HUES48 (cell line): Measurements from ENCODE around the gene BCDIN3D.

Source experiments
- H3K27ac ChIP-seq: one replicate; pipeline ENCODE4 v1.7.0; 2013; ENCODE audit warnings: low read depth, low read length, inconsistent platforms
- H3K27me3 ChIP-seq: 2 replicates; pipeline ENCODE4 v1.6.1; 2013; ENCODE audit warnings: mild to moderate bottlenecking, low read length; ENCODE audit not compliant: control insufficient read depth, insufficient read depth
- H3K36me3 ChIP-seq: 2 replicates; pipeline ENCODE4 v1.6.1; 2013; ENCODE audit warnings: low read length; ENCODE audit not compliant: control insufficient read depth, insufficient read depth
- H3K4me1 ChIP-seq: 2 replicates; pipeline ENCODE4 v1.6.1; 2013; ENCODE audit warnings: mild to moderate bottlenecking, low read length; ENCODE audit not compliant: control insufficient read depth, insufficient read depth
- H3K4me3 ChIP-seq: 2 replicates; pipeline ENCODE4 v1.5.1; 2013; ENCODE audit warnings: mild to moderate bottlenecking, low read depth, low read length
- H3K9ac ChIP-seq: 2 replicates; pipeline ENCODE4 v1.6.1; 2013; ENCODE audit warnings: mild to moderate bottlenecking, low read depth, low read length, moderate library complexity
- H3K9me3 ChIP-seq: 2 replicates; pipeline ENCODE4 v1.6.1; 2013; ENCODE audit warnings: low read length; ENCODE audit not compliant: control insufficient read depth, insufficient read depth

BCDIN3D gene

DNA sequence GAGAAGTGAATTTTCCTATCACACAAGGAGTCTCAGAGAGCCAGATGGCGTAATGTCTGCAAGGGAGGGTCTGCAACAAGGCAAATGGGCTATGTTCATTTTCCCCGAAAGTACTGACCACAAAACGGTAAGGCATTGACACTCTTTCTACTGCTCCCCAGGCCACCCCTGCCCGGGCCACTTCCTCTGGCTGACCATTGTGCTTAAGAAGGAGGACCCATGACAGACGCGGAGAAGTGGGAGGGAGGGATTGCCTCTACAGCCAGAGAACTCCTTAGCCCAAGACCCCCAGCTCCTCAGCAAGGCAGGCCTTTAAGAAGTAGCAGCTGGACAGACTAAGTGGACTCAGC lies 15.9 kb downstream of the BCDIN3D start:
- peaks cover 35% of the 10 kb centered on the region for H3K4me1 ChIP-seq
- H3K9me3 ChIP-seq = no peaks in the 10 kb centered on the region
- H3K4me3 ChIP-seq = peak overlapping the region; percentile 90
- H3K36me3 ChIP-seq = no peaks in the 10 kb centered on the region; the same call in 1 of the 2 replicates
- peak overlapping the region; percentile 56; the same call in 1 of the 2 replicates for H3K9ac ChIP-seq
- no peaks in the 10 kb centered on the region for H3K27me3 ChIP-seq
- peak overlapping the region; percentile 93 for H3K27ac ChIP-seq

DNA sequence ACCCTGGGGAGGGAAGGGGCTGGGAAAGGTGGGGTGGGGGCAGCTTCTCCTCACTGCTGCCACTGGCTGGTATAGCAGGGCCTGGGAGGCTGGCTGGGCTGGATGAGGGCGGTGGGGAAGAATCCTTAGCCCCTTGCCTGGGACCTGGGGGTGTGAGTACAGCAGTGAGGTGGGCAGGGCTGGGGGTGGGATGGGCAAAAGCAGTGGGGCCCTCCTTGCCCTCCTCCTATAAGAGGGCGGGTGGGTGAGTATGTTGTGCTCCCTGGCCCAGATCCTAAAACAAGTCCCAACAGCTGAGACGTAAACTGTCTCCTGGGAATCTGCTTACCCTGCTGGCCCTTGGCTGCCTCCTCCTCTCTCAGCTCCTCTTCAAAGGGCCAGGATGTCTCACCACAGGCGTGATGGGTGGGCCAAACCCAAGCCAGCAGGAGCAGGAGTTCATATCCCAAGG lies 16.9 kb downstream of the BCDIN3D start:
- Histone ChIP-seq H3K4me3 (no peak overlapping the region), H3K36me3 (no peaks in the 10 kb centered on the region; the same call in 1 of the 2 replicates), H3K9me3 (no peaks in the 10 kb centered on the region), H3K27me3 (no peaks in the 10 kb centered on the region), H3K9ac (no peak overlapping the region), H3K27ac (peak overlapping the region; percentile 78), H3K4me1 (peaks cover 39% of the 10 kb centered on the region)

DNA sequence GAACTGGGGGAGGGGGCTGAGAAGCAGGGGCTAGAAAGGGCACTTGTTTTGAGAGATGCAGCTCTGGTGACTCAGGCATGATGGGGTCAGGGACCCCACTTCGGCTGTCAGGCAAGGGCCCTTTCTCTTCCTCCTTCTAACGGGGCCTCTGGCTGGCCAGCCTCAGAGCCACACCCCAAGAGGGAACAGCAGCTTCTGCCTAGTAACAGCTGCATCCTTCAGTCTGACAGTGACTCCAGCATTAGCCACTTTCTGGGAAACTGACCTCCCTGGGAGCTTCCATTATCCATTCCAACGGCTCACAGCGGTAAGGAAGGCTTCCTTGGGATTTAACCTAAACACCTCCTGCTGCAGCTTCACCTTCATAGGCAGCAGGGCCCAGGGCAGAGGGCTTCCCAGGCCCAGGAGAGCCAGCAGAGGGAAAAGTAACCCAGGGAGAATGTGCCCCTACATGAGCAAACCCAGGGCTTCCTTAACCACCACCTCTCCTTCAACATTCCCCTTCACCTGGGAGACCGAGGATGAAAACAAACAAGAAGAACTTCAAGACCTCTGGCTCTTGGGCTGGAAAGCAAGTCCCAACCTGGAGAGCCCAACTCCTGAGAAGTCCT lies 17.4 kb downstream of the BCDIN3D start:
- Histone ChIP-seq H3K27me3 (no peaks in the 10 kb centered on the region), H3K9me3 (no peaks in the 10 kb centered on the region), H3K9ac (no peak overlapping the region), H3K27ac (peak overlapping the region; percentile 78), H3K4me1 (peaks cover 39% of the 10 kb centered on the region), H3K4me3 (no peak overlapping the region), H3K36me3 (no peaks in the 10 kb centered on the region; the same call in 1 of the 2 replicates)

DNA sequence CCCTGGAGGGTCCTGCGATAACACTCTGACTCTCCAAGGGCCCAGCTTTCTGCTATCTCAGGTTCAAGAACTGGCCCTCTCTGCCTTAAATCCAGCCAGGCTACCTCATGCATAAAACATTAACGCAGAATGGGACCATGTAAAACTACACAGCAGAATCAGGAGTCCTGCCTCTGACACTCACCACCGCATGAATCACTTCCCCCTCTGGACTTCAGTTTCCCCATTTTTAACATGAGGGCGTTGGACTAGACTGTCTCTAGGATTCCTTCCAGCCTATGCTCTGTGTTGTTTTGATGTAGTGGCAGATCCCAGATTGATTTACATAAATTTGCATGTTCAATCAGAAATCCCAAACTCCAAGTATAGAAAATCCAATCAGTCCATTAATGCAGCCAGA lies 18.0 kb downstream of the BCDIN3D start:
- Histone ChIP-seq H3K27me3 (no peaks in the 10 kb centered on the region), H3K4me3 (no peak overlapping the region), H3K4me1 (peaks cover 39% of the 10 kb centered on the region), H3K9ac (no peak overlapping the region), H3K27ac (no peak overlapping the region), H3K9me3 (no peaks in the 10 kb centered on the region), H3K36me3 (no peaks in the 10 kb centered on the region; the same call in 1 of the 2 replicates)

DNA sequence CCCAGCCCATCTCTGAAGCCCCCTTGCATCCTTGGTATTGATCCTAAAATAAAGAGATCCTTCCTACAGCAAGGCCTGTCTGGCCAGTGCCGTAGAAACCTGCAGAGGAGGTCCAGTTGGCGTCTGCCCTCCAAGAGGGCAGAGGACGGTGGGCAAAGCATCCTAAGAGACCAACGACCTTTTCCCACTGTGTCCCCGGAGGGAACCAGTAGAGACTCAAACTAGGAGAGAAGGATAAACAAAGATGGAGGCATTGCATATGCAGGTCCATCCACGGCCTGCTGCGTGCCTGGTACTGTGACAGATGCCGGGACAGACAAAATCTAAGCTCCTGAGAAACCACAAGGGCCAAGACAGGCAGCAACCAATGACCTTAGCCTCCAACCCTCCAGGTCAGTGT lies 18.5 kb downstream of the BCDIN3D start:
- no peaks in the 10 kb centered on the region for H3K27me3 ChIP-seq
- H3K27ac ChIP-seq = no peak overlapping the region
- H3K4me1 ChIP-seq = peaks cover 38% of the 10 kb centered on the region
- H3K9me3 ChIP-seq = no peaks in the 10 kb centered on the region
- no peak overlapping the region for H3K9ac ChIP-seq
- H3K36me3 ChIP-seq = no peaks in the 10 kb centered on the region; the same call in 1 of the 2 replicates
- H3K4me3 ChIP-seq = no peak overlapping the region

DNA sequence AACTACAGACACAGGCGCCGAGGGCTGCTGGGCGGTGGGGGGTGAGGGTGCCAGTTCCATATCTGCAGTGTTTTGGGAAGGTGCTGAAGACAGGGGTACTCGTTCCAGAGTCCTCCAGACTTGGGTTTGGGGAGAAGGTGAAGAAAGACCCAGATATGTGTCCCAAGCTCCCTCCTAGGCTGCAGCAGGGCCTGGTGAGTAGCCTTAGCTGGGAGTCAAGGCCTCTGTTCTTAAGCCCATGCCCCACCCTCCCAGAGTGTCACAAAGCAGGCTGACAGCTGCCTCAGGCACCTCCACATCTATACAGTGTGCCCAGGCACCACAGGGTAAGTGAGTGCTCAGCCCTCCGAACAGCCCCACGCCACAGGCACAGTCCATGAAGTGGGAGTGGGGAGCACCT lies 19.0 kb downstream of the BCDIN3D start:
- H3K27ac ChIP-seq = no peak overlapping the region
- H3K36me3 ChIP-seq = no peaks in the 10 kb centered on the region; the same call in 1 of the 2 replicates
- peaks cover 33% of the 10 kb centered on the region for H3K4me1 ChIP-seq
- H3K9ac ChIP-seq = no peak overlapping the region
- no peak overlapping the region for H3K4me3 ChIP-seq
- no peaks in the 10 kb centered on the region for H3K9me3 ChIP-seq
- no peaks in the 10 kb centered on the region for H3K27me3 ChIP-seq

DNA sequence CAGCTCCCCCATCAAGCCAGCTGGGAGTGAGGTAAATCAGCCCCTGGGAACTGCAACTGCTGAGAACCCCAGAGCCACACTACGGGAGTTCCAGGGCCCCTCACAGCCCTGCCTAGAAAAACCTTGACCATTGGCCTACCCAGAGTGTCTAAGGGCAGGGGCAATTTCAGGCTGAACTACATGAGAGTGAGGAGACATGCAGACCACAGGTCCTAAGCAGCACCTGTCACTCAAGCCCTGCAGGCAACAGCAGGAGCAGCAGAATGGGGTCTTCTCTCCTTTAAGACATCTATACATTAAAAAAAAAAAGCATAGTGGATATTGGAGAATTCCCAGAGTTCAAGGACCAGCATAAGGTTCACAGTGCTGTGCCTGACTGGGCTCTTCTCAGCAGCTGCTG lies 19.6 kb downstream of the BCDIN3D start:
- peaks cover 32% of the 10 kb centered on the region for H3K4me1 ChIP-seq
- H3K9ac ChIP-seq = no peak overlapping the region
- H3K36me3 ChIP-seq = no peaks in the 10 kb centered on the region; the same call in 1 of the 2 replicates
- no peaks in the 10 kb centered on the region for H3K27me3 ChIP-seq
- no peak overlapping the region for H3K4me3 ChIP-seq
- no peaks in the 10 kb centered on the region for H3K9me3 ChIP-seq
- H3K27ac ChIP-seq = no peak overlapping the region

DNA sequence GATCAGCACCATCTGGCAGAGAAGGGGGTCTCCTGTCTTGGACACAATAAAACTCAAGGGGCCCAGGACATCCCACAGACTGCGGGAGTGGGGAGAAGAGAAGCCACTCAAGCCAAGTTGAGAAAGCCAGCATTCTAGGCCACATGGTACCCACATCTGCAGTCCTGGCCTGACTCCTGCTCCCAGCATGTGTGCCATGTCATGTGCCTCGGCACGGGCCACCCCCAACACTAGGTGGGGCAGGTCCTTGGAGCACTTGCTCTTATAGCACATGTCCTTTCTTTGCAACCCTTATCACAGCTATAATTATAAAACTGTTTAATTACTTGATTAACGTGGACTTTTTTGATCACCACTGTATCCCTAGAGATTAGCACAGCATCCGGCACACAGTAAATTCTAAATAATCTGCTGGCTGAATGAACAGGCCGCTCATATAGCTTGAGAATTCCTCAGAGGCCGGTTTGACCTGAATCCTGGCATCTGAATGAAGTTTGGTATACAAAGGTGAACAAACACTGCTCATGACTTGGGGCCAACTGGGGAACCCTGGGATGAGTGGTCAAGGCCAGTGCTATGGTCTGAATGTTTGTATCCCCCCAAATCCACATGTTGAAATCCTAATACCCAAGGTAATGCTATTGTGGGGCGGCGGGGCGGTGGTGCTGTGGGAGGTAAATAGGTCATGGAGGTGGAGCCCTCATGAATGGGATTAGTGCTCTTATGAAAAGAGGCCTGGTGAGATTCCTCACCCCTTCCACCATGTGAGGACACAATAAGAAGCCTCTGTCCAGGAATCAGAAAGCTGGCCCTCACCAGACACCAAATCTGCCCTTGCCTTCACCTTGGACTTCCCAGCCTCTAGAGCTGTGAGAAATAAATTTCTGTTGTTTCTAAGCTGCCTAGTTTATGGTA lies 21.3 kb downstream of the BCDIN3D start:
- H3K4me3 ChIP-seq = no peak overlapping the region
- no peak overlapping the region for H3K27ac ChIP-seq
- H3K27me3 ChIP-seq = no peaks in the 10 kb centered on the region
- peaks cover 26% of the 10 kb centered on the region for H3K4me1 ChIP-seq
- H3K9ac ChIP-seq = no peak overlapping the region
- H3K36me3 ChIP-seq = no peaks in the 10 kb centered on the region; the same call in 1 of the 2 replicates
- H3K9me3 ChIP-seq = no peaks in the 10 kb centered on the region

DNA sequence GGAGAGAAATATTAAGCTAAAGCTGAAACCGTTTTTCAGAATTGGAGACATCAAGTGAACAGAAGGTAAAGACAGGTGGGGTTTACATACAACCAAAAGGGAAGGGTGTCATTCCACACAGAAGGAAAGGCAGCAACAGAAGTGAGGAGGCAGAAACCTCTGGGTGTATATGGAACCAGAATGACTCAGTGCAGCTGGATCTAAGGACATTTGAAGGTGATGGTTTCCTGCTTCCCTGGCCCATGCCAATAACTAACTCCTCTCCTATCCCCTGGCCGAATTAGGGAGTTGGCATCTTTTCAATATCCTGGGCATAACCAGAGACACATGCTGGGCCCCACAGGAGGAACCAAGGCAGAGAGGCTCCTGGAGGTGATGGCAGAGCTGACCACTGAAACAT lies 23.1 kb downstream of the BCDIN3D start:
- H3K9ac ChIP-seq = no peak overlapping the region
- H3K27me3 ChIP-seq = no peaks in the 10 kb centered on the region
- no peak overlapping the region for H3K27ac ChIP-seq
- peaks cover 8% of the 10 kb centered on the region for H3K4me1 ChIP-seq
- no peak overlapping the region for H3K4me3 ChIP-seq
- no peaks in the 10 kb centered on the region for H3K9me3 ChIP-seq
- peaks cover 11% of the 10 kb centered on the region for H3K36me3 ChIP-seq

DNA sequence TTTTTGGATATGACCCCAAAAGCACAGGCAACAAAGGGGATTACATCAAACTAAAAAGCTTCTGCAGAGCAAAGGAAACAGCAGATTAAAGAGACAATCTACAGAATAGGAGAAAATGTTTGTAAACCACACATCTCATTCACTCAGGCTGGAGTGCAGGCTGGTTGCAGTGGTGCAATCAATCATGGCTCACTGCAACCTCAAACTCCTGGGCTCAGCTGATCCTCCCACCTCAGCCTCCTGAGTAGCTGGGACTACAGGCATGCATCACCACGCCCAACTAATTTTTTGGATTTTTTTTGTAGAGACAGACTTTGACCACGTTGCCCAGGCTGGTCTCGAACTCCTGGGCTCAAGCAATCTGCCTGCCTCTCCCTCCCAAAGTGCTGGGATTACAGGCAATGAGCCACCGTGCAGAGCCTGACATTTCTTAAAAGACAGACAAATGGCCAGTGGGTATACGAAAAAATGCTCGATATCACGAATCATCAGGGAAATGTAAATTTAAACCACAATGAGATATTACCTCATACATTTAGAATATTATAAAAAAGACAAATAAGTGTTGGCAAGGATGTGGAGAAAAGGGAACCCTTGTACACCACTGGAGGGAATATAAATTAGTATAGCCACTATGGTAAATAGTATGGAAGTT lies 24.5 kb downstream of the BCDIN3D start:
- no peaks in the 10 kb centered on the region for H3K9me3 ChIP-seq
- no peaks in the 10 kb centered on the region for H3K27me3 ChIP-seq
- H3K4me1 ChIP-seq = peaks cover 4% of the 10 kb centered on the region
- peaks cover 11% of the 10 kb centered on the region for H3K36me3 ChIP-seq
- H3K4me3 ChIP-seq = no peak overlapping the region
- no peak overlapping the region for H3K27ac ChIP-seq
- H3K9ac ChIP-seq = no peak overlapping the region
